HG02798 (cell line): Measurements from ENCODE around the gene ASF1A.
"Not testable (repeated sequence)": the region's sequence is repeated elsewhere in the genome, so short reads cannot be mapped to it uniquely, and the experiment has no call there.

Experiments used
- ATAC-seq: cut with Tn5 transposase; IDR thresholded peaks from one replicate; pipeline ENCODE4 v1.9.1; 2021; ENCODE audit warnings: mild to moderate bottlenecking; ENCODE audit not compliant: unreplicated experiment, poor library complexity

The ASF1A gene

DNA sequence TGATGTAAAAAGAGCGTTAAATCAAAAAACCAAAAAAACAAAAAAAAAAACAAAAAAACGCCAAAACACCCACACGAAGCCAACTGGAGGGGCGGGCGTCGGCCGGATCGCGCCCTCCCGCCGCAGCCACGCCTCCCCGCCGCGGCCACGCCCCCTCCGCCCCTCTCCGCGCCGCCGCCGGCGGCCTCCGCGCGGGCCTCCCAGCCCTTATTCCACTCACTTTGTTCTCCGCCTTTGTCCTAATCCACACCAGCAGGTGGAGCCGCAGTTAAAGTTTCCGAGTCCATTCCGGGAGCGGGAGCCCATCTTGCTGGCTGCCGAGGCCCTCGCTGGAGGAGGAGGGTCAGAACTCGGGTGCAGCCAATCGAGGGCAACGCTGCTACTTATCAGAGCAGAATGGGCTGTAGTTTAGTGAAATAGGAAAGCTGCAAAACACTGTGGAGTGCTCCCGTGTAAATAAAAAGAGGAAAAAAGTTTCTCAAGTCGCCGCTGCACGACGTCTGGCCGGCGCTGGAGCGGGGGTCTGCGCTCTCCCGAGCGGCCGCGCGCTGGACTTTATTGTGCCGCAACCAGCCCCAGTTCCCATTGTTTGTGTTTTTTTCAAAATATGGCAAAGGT lies at the start of gene ASF1A:
ASF1A (plus strand) TSS at position 346 of the 618 bp plus-strand sequence; CDS start at position 608, 262 bp downstream.
- ATAC-seq = peak; percentile 77

DNA sequence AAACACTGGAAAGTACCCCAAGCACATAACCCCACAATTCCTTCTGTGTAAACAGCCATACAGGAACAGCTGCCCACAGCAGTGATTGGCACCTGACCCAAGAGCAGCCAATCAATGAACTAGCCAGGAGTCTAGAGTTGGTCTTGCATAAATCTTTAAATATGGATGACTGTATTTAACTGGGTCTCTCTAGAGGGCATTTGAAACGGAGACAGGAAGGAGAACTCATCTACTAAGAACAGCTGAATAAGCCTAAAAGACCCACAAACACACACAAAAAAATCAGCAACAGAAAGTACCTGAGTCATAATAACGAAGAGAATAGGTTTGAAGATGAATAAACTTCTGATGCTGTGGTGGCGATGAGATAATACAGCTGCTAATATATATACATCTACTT lies 49.0 kb upstream of the ASF1A start:
- ATAC-seq = peak; percentile 60

DNA sequence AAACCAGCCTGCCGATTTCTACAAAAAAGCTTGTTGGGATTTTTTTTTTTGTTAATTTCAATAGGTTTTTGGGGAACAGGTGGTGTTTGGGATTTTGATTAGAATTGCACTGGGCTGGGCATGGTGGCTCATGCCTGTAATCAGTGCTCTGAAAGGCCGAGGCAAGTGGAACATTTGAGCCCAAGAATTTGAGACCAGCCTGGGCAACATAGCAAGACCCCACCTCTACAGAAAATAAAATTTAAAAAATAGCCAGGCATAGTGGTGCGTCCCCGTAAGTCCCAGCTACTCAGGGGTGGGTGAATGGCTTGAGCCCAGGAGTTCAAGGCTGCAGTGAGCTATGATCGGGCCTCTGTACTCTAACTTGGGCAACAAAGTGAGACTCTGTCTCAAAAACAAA lies 40.5 kb upstream of the ASF1A start:
- ATAC-seq = no peak

DNA sequence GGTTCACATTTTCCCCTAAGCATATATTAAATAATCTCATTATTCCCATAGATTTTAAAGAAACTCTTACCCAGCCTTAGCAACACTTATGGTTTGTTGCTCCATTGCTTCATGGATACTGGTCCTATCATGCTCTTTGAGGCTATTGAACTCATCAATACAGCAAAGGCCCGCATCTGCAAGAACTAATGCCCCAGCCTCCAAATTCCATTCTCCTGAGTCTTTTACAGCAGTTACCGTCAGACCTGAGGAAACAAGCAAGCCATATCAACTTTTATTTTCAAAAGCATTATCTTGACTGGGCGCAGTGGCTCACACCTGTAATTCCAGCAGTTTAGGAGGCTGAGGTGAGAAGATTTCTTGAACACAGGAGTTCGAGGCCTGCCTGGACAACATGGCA lies 37.7 kb upstream of the ASF1A start:
- no peak for ATAC-seq

DNA sequence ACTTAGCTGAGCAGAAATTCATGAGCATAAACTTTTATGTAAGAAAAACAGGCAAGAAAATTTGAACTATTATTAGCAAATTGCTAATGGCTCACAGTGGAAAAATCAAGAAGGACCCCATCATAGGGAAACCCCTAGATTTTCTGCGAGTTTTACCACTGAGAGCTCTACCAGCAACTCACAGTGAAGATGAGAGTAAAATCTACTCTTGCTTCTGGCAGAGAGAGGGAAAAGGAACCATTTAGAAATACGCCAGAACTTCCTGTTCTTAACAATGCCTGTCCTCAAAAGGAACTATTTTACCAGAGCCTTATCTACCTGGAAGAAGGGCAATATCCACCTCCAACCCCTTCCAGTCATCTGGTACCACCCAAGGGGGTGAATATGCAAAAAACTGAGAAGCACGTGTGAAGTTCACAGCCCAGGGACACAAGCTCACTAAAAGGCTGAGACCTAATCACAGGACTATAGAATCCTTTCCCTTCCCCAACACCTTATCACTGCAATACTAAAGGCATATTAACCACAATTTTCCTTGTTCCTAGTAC lies 34.4 kb upstream of the ASF1A start:
- ATAC-seq = no peak

DNA sequence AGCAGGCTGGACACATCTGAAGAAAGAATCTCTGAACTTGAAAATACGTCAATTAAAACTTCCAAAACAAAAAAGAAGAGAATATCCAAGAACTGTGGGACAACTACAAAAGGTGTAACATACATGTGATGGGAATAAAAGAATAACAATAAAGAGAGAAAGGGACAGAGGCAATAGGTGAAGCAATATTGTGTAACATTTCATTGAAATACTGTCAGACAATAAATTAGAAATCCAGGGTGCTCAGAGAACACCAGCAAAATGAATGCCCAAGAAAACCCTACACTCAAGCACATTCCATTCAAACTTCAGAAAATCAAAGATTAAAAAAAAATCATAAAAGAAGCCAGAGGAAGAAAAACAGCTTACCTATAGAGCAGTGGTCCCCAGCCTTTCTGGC lies 33.6 kb upstream of the ASF1A start:
- ATAC-seq = no peak

DNA sequence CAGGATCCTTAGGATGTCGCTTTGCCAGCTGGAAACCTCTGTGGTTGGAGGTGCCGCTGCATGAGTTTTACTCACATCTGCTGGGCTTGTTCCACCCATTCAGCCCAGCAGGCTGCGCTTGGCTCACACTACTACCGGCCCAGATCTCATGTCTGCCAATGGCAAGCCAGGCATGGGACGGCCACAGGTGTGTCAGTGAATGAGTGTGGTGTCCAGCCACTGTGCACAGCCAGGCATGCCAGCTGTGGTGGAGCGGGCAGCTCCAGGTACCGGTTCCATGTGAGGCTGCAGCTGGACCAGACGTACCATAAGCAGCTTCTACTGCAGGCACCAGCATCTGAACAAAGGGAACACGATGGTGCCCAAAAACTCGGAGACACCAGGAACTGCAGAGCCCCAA lies 33.1 kb upstream of the ASF1A start:
- no peak for ATAC-seq

DNA sequence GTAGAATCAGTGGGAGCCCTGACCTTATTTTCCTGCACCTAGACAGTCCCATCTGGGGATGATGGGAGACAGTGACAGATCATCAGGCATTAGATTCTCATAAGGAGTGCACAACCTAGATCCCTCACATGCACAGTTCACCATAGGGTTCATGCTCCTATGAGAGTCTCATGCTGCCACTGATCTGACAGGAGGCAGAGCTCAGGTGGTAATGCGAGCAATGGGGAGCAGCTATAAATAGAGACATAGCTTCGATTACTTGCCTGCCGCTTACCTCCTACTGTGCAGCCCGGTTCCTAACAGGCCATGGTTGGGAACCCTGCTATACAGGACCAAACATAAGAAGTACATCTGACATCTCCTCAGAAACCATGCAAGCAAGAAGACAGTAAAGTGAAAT lies 31.5 kb upstream of the ASF1A start:
- no peak for ATAC-seq

DNA sequence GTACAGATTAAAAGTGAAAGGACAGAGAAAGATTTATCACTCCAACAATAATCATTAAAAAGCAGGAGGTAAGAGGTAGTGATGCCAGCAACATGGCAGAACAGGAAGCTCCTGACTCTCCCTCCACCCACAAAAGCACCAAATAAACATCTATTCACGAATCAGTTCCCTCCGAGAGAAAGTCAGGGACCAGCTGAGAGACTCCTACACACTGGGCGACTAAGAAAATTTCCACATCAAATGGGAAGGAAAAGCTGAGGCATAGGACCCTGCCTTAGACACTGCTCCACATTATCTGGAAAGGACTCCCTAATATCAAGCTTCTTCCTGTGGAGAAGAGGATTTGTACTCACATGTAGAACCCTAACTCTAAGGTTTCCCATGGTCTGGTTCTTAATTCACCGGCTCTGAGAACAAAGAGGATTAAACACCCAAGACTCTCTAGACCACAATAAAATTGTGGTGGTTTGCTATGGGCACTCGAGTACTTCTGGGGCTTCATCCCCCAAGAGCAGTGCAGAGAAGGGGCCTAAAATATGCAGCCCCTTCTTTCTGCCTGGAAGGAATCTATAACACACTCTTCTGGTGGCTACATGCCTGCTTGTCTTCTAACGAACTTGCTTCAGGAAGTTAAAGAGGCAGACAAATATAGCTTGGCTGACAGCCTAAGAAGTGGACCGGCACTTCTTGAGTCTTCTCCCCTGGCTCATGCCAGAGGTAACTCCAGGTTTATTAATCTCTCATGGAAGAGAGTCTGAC lies 29.4 kb upstream of the ASF1A start:
- ATAC-seq = no peak

DNA sequence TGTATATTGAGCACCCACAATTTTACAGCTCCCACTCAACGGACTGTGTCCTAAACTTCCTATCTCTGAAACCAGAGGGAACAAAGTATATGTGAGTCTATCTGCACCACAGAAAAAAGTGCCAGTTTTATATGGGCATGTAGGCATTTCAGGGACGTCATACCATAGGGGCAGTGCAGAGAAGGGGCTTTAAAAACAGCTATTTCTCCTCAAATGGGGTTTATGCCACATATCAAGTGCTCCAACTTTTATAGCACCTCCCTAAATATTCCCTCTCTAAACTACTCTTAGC lies 28.9 kb upstream of the ASF1A start:
- ATAC-seq = no peak

DNA sequence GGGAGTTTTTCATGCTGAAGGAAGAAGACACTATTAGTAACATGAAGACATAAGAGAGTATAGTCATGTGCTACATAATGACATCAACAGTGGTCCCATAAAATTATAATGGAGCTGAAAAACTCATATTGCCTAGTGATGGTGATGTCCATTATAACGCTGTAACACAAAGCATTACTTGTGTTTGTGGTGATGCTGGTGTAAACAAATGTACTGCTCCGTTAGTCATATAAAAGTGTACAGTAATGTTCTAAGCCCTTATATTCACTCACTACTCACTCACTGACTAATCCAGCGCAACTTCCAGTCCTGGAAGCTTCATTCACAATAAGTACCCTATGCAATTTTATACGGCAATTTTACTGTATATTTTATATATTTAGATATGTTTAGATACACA lies 26.8 kb upstream of the ASF1A start:
- no peak for ATAC-seq

DNA sequence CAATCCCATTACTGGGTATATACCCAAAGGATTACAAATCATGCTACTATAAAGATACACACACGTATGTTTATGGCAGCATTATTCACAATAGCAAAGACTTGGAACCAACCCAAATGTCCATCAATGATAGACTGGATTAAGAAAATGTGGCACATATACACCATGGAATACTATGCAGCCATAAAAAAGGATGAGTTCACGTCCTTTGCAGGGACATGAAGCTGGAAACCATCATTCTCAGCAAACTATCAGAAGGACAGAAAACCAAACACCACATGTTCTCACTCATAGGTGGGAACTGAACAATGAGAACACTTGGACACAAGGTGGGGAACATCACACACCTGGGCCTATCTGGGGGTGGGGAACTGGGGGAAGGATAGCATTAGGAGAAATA lies 25.1 kb upstream of the ASF1A start:
- ATAC-seq = not testable (repeated sequence)

DNA sequence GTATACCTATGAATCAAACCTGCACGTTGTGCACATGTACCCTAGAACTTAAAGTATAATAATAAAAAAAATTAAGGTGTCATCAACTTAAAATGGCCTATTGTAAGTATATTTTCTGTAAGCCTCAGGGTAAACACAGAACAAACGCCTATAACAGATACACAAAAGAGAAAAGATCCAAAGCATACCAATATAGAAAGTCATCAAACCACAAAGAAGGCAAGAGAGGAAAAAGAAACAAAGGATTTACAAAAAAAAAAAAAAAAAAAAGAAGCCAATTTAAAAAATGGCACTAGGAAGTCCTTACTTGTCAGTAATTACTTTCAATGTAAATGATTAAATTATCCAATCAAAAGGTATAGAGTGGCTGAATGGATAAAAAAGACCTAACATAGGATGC lies 24.6 kb upstream of the ASF1A start:
- ATAC-seq = no peak

DNA sequence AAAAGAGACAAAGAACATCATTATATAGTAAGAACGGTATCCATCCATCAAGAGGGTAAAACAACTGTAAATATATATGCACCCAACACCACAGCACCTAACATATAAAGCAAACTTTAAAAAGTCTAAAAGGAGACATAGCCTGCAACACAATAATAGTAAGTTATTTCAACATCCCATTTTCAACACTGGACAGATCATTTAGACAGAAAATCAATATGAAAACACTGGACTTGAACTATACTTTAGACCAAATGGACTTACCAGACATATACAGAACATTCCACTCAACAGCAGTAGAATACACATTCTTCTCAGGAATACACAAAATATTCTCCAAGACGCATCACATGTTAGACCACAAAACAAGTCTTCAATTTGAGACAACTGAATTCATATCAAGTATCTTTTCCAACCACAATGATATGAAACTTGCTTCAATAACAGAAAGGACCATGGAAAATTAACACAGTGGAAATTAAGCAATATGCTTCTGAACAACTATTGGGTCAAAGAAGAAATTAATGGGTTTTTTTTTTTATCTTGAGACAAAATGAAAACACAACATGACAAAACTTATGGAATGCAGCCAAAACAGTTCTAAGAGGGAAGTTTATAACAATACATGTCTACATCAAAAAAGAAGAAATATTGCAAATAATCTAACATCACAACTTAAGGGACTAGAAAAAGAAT lies 23.9 kb upstream of the ASF1A start:
- ATAC-seq = no peak

DNA sequence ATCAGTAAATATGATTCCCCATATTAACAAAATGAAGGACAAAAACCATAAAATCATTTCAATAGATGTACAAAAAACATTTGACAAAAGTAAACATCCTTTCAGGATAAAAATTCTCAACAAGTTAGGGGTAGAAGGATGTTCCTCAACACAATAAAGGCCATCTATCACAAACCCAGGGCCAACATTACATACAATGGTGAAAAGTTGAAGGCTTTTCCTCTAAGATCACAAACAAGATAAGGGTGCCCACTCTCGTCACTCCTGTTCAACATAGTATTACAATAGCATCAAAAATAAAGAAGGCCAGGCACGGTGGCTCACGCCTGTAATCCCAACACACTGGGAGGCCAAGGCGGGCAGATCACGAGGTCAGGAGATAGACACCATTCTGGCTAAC lies 22.6 kb upstream of the ASF1A start:
- no peak for ATAC-seq

DNA sequence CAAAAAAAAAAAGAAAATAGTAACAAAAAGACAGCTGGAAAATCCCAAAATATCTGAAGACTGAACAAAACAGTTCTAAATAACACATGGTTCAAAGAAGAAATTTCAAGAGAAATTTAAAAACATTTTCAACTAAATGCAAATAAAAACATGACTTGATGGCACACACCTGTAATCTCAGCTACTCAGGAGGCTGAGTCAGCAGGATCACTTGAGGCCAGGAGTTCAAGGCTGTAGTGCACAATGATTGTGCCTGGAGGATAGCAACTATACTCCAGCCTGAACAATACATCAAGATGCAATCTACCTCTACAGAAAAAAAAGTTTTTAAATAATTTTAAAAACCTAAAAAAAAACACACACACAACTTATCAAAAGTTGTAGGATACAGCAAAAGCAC lies 21.6 kb upstream of the ASF1A start:
- no peak for ATAC-seq

DNA sequence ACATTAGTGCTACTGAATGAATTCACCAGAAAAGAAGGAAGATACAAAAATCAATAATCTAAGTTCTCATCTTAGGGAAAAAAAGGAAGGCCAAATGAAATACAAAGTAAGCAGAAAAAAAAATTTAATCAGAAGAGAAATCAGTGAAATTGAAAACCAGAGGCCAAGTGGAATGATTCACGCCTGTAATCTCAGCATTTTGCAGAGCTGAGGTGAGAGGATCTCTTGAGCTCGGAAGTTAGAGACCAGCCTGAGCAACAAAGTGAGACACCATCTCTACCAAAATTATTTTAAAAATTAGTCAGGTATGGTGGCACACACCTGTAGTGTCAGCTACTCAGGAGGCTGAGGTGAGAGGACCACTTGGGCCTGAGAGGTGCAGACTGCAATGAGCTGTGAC lies 21.2 kb upstream of the ASF1A start:
- no peak for ATAC-seq

DNA sequence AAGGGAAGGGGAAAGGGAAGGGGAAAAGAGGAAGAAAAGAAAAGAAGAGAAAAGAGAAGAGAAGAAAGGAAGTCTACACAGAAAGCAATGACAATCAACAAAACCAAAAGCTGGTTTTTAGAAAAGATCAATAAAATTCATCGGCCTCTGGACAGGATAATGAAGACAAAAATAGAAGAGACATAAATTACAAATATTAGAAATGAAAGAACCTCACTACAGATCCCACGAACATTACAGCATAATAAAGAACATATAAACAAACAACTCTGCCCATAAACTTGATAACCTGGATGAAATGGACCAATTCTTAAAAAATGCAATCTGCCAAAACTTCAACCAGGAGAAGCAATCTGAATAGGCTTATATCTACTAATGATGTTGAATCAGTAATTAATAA lies 20.7 kb upstream of the ASF1A start:
- no peak for ATAC-seq

DNA sequence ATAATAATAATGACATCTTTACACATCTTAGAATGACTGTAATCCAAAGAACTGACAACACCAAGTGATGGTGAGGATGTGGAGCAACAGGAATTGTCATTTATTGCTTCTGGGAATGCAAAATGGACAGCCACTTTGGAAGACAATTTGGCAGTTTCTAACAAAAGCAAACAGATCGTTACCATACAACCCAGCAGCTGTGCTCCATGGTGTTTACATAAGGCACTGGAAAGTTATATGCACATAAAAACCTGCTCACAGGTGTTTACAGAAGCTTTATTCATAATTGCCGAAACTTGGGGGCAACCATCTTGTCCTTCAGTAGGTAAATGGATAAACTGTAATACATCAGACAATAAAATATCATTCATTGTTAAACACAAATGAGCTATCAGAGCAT lies 18.3 kb upstream of the ASF1A start:
- ATAC-seq = no peak

DNA sequence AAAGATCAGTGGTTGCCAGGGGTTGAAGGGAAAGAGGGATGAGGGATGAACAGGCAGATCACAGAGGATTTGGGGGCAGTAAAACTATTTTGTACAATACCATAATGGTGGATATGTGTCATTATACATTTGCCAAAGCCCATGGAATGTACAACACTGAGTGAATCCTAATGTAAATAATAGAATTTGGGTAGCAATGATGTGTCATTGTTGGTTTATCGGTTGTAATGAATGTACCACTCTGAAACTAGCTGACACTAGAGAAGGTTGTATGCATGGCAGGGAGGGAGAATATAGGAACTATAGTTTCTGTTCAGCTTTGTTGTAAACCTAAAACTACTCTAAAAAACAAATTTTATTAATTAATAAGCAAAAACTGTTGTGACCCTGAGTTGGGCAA lies 17.8 kb upstream of the ASF1A start:
- no peak for ATAC-seq

DNA sequence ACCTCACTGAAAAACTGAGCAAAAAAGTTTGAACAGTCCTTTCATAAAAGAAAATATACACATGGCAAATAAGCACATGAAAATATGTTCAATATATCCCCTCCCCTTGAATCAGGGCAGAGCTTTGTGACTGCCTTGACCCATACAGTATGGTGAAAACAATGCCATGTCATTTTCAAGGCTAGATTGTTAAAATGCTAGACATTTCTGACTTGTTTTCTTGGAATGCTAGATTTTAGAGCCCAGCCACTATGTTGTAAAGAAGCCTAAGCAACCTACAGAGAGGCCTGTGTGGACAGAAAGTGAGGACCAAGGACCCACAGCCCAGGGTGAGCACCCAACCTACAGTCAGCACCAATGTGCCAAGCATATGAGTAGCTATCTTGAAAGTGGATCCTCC lies 17.1 kb upstream of the ASF1A start:
- ATAC-seq = no peak

DNA sequence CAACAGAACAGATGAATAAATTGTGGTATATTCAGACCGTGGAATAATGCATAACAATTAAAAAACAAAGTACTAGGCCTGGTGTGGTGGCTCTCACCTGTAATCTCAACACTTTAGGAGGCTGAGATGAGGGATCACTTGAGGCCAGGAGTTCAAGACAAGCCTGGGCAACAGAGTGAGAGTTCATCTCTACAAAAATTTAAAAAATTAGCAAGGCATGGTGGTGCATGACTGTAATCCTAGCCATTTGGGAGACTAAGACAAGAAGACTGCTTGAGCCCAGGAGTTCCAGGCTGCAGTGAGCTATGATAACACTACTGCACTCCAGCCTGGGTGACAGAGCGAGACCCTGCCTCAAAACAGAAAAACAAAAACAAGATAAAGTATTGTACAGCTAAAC lies 16.1 kb upstream of the ASF1A start:
- no peak for ATAC-seq
